ENCODE results near the gene PDGFB. TPM values are rescaled to one million over a fixed set of nuclear protein-coding genes. Genes with fewer than 3 reads are reported as not detected.

The PDGFB gene
- total and polyA plus RNA-seq, 9 donors: 9.7 to 22.3 (median 19.0) TPM

GRCh38 chr22:39234472-39234787 lies 10.4 kb downstream of the PDGFB start:
- WGBS (ENCODE audit: insufficient coverage): no CpG with 5 or more reads among the region's 10 CpGs

GRCh38 chr22:39233710-39234471 lies 10.9 kb downstream of the PDGFB start:
- peaks cover 11% of the 10 kb centered on the region for H3K27me3 ChIP-seq (ENCODE audit: control insufficient read depth, insufficient read depth, low read length)
- 35% methylated on average over 9 of the region's 16 CpGs for WGBS (ENCODE audit: insufficient coverage)
- peaks cover 90% of the 10 kb centered on the region for H3K4me1 ChIP-seq (ENCODE audit: control insufficient read depth, insufficient read depth, low read length)
- H3K36me3 ChIP-seq (ENCODE audit: control insufficient read depth, insufficient read depth, low read length): peaks cover 21% of the 10 kb centered on the region
- peak; percentile 77 for DNase-seq
- H3K9me3 ChIP-seq (replicated peaks; ENCODE audit: control insufficient read depth, low read depth, low read length): no peaks in the 10 kb centered on the region
- peak overlapping the region; percentile 88 for H3K27ac ChIP-seq (ENCODE audit: low read length)
- H3K4me3 ChIP-seq (ENCODE audit: low read length): no peak overlapping the region

More at GRCh38 chr22:39234472-39234787, 10.4 kb downstream of the PDGFB start:
- H3K4me3 ChIP-seq (ENCODE audit: low read length): no peak overlapping the region
- peaks cover 19% of the 10 kb centered on the region for H3K36me3 ChIP-seq (ENCODE audit: control insufficient read depth, insufficient read depth, low read length)
- H3K27me3 ChIP-seq (ENCODE audit: control insufficient read depth, insufficient read depth, low read length): peaks cover 11% of the 10 kb centered on the region
- no peaks in the 10 kb centered on the region for H3K9me3 ChIP-seq (replicated peaks; ENCODE audit: control insufficient read depth, low read depth, low read length)
- peak overlapping the region; percentile 88 for H3K27ac ChIP-seq (ENCODE audit: low read length)
- peaks cover 94% of the 10 kb centered on the region for H3K4me1 ChIP-seq (ENCODE audit: control insufficient read depth, insufficient read depth, low read length)
- peak; percentile 59 for DNase-seq

- H3K27ac ChIP-seq (ENCODE audit: low read length): peak overlapping the region; percentile 88
- peak; percentile 32 for DNase-seq
- peaks cover 11% of the 10 kb centered on the region for H3K27me3 ChIP-seq (ENCODE audit: control insufficient read depth, insufficient read depth, low read length)
- no peak overlapping the region for H3K4me3 ChIP-seq (ENCODE audit: low read length)
- peaks cover 21% of the 10 kb centered on the region for H3K36me3 ChIP-seq (ENCODE audit: control insufficient read depth, insufficient read depth, low read length)
- H3K4me1 ChIP-seq (ENCODE audit: control insufficient read depth, insufficient read depth, low read length): peaks cover 83% of the 10 kb centered on the region
- WGBS (ENCODE audit: insufficient coverage): 43% methylated on average over 21 of the region's 25 CpGs
- H3K9me3 ChIP-seq (replicated peaks; ENCODE audit: control insufficient read depth, low read depth, low read length): no peaks in the 10 kb centered on the region
Measured at GRCh38 chr22:39232806-39233709, 11.7 kb downstream of the PDGFB start.

GRCh38 chr22:39232246-39232645 lies 12.5 kb downstream of the PDGFB start:
- Histone ChIP-seq H3K9me3 (replicated peaks; ENCODE audit: control insufficient read depth, low read depth, low read length) (no peaks in the 10 kb centered on the region), H3K36me3 (ENCODE audit: control insufficient read depth, insufficient read depth, low read length) (peaks cover 26% of the 10 kb centered on the region), H3K27ac (ENCODE audit: low read length) (no peak overlapping the region), H3K27me3 (ENCODE audit: control insufficient read depth, insufficient read depth, low read length) (peaks cover 9% of the 10 kb centered on the region), H3K4me3 (ENCODE audit: low read length) (no peak overlapping the region), H3K4me1 (ENCODE audit: control insufficient read depth, insufficient read depth, low read length) (peaks cover 75% of the 10 kb centered on the region)
- no peak for DNase-seq
- 89% methylated on average over 9 of the region's 9 CpGs for WGBS (ENCODE audit: insufficient coverage)

GRCh38 chr22:39231197-39231950 lies 13.4 kb downstream of the PDGFB start:
- no peak for DNase-seq
- 85% methylated on average over 36 of the region's 37 CpGs for WGBS (ENCODE audit: insufficient coverage)
- no peak overlapping the region for H3K27ac ChIP-seq (ENCODE audit: low read length)
- peaks cover 4% of the 10 kb centered on the region for H3K27me3 ChIP-seq (ENCODE audit: control insufficient read depth, insufficient read depth, low read length)
- peaks cover 66% of the 10 kb centered on the region for H3K4me1 ChIP-seq (ENCODE audit: control insufficient read depth, insufficient read depth, low read length)
- H3K9me3 ChIP-seq (replicated peaks; ENCODE audit: control insufficient read depth, low read depth, low read length): no peaks in the 10 kb centered on the region
- no peak overlapping the region for H3K4me3 ChIP-seq (ENCODE audit: low read length)
- H3K36me3 ChIP-seq (ENCODE audit: control insufficient read depth, insufficient read depth, low read length): peaks cover 26% of the 10 kb centered on the region

- DNase-seq: no peak
- peaks cover 3% of the 10 kb centered on the region for H3K27me3 ChIP-seq (ENCODE audit: control insufficient read depth, insufficient read depth, low read length)
- H3K36me3 ChIP-seq (ENCODE audit: control insufficient read depth, insufficient read depth, low read length): peaks cover 29% of the 10 kb centered on the region
Measured at GRCh38 chr22:39230261-39231196, 14.3 kb downstream of the PDGFB start.

GRCh38 chr22:39229688-39230260 lies 15.0 kb downstream of the PDGFB start:
- Histone ChIP-seq H3K27ac (ENCODE audit: low read length) (peak overlapping the region; percentile 42), H3K4me1 (ENCODE audit: control insufficient read depth, insufficient read depth, low read length) (peaks cover 50% of the 10 kb centered on the region), H3K36me3 (ENCODE audit: control insufficient read depth, insufficient read depth, low read length) (peaks cover 36% of the 10 kb centered on the region), H3K27me3 (ENCODE audit: control insufficient read depth, insufficient read depth, low read length) (peaks cover 3% of the 10 kb centered on the region), H3K9me3 (replicated peaks; ENCODE audit: control insufficient read depth, low read depth, low read length) (no peaks in the 10 kb centered on the region), H3K4me3 (ENCODE audit: low read length) (no peak overlapping the region)
- 45% methylated on average over 13 of the region's 14 CpGs for WGBS (ENCODE audit: insufficient coverage)
- DNase-seq: no peak

More at GRCh38 chr22:39230261-39231196, 14.3 kb downstream of the PDGFB start:
- Histone ChIP-seq H3K4me1 (ENCODE audit: control insufficient read depth, insufficient read depth, low read length) (peaks cover 57% of the 10 kb centered on the region), H3K9me3 (replicated peaks; ENCODE audit: control insufficient read depth, low read depth, low read length) (no peaks in the 10 kb centered on the region), H3K27ac (ENCODE audit: low read length) (peak overlapping the region; percentile 42), H3K4me3 (ENCODE audit: low read length) (no peak overlapping the region)
- whole genome bisulfite sequencing (ENCODE audit: insufficient coverage): 22% methylated on average over 24 of the region's 30 CpGs

- Histone ChIP-seq H3K4me3 (ENCODE audit: low read length) (no peak overlapping the region), H3K9me3 (replicated peaks; ENCODE audit: control insufficient read depth, low read depth, low read length) (no peaks in the 10 kb centered on the region), H3K36me3 (ENCODE audit: control insufficient read depth, insufficient read depth, low read length) (peaks cover 42% of the 10 kb centered on the region), H3K27me3 (ENCODE audit: control insufficient read depth, insufficient read depth, low read length) (peaks cover 3% of the 10 kb centered on the region), H3K4me1 (ENCODE audit: control insufficient read depth, insufficient read depth, low read length) (peaks cover 43% of the 10 kb centered on the region), H3K27ac (ENCODE audit: low read length) (no peak overlapping the region)
- DNase-seq: no peak
- WGBS (ENCODE audit: insufficient coverage): 100% methylated on average over 6 of the region's 8 CpGs
Measured at GRCh38 chr22:39229075-39229474, 15.7 kb downstream of the PDGFB start.

All from muscle of leg (tissue), 11 donors.